ENCODE measurements around the gene ZIK1.

The ZIK1 gene

GRCh38 chr19:57583521-57584416 is at the start of gene ZIK1:
ZIK1 (plus strand) TSS chr19:57584145; CDS start chr19:57584357, 212 bp downstream.
- DNase-seq (ENCODE audit: low read depth), result no peak

- no peak for DNase-seq (ENCODE audit: low read depth)
These were observed 45.9 kb upstream of the ZIK1 start for GRCh38 chr19:57537953-57538547.

- no peak for DNase-seq (ENCODE audit: low read depth)
These were observed 37.4 kb upstream of the ZIK1 start for GRCh38 chr19:57546513-57546912.

- no peak for DNase-seq (ENCODE audit: low read depth)
These were observed 31.5 kb upstream of the ZIK1 start for GRCh38 chr19:57552432-57552831.

GRCh38 chr19:57557659-57558058 is 26.3 kb upstream of the ZIK1 start:
- no peak for DNase-seq (ENCODE audit: low read depth)

- no peak for DNase-seq (ENCODE audit: low read depth)
These were observed 25.4 kb upstream of the ZIK1 start for GRCh38 chr19:57558525-57558924.

- no peak for DNase-seq (ENCODE audit: low read depth)
These were observed 24.9 kb upstream of the ZIK1 start for GRCh38 chr19:57559008-57559403.

- DNase-seq (ENCODE audit: low read depth), result peak; percentile 71
These were observed 24.4 kb upstream of the ZIK1 start, which contains the start of gene ZNF550 for GRCh38 chr19:57559404-57560025. ZNF550 (minus strand) TSS chr19:57559863; CDS start chr19:57559682, 181 bp downstream.

GRCh38 chr19:57560049-57560491 is 23.9 kb upstream of the ZIK1 start:
- DNase-seq (ENCODE audit: low read depth), result no peak

GRCh38 chr19:57563547-57563946 is 20.4 kb upstream of the ZIK1 start:
- no peak for DNase-seq (ENCODE audit: low read depth)

- DNase-seq (ENCODE audit: low read depth), result no peak
These were observed 17.3 kb upstream of the ZIK1 start for GRCh38 chr19:57566396-57567265.

- DNase-seq (ENCODE audit: low read depth), result no peak
These were observed 13.2 kb upstream of the ZIK1 start for GRCh38 chr19:57570707-57571106.

- DNase-seq (ENCODE audit: low read depth), result no peak
These were observed 11.5 kb upstream of the ZIK1 start for GRCh38 chr19:57572415-57572947.

GRCh38 chr19:57576661-57577060 is 7.3 kb upstream of the ZIK1 start:
- DNase-seq (ENCODE audit: low read depth), result no peak

- peak; percentile 99 for DNase-seq (ENCODE audit: low read depth)
These were observed 5.3 kb upstream of the ZIK1 start, which contains the start of gene ZNF416 for GRCh38 chr19:57578487-57579205. ZNF416 (minus strand) TSS chr19:57578911; CDS start chr19:57578704, 207 bp downstream.

- no peak for DNase-seq (ENCODE audit: low read depth)
These were observed 833 bp upstream of the ZIK1 start for GRCh38 chr19:57583104-57583520.

- peak; percentile 81 for DNase-seq (ENCODE audit: low read depth)
These were observed 3.6 kb downstream of the ZIK1 start for GRCh38 chr19:57587529-57587928.

GRCh38 chr19:57599377-57599760 is 15.4 kb downstream of the ZIK1 start:
- DNase-seq (ENCODE audit: low read depth), result no peak

GRCh38 chr19:57599761-57600383 is 15.9 kb downstream of the ZIK1 start, which contains the start of gene ZNF530:
ZNF530 (plus strand) TSS chr19:57599885; CDS start chr19:57604346, 4,461 bp downstream.
- peak; percentile 90 for DNase-seq (ENCODE audit: low read depth)

- no peak for DNase-seq (ENCODE audit: low read depth)
These were observed 23.0 kb downstream of the ZIK1 start for GRCh38 chr19:57606931-57607330.

All from HS-27A (cell line).